HG02970 (cell line): ENCODE measurements around the gene TIMM22.

Experiments used
- ATAC-seq: cut with Tn5 transposase; IDR thresholded peaks from one replicate; pipeline ENCODE4 v1.9.1; 2021; ENCODE audit warnings: mild to moderate bottlenecking, moderate library complexity, moderate number of reproducible peaks; ENCODE audit not compliant: unreplicated experiment, low FRiP score

The TIMM22 gene

GRCh38 chr17:1000597-1001461 is 3.9 kb downstream of the TIMM22 start:
- no peak for ATAC-seq

GRCh38 chr17:1001640-1002411 is 4.9 kb downstream of the TIMM22 start:
- ATAC-seq, result no peak

GRCh38 chr17:1002412-1002753 is 5.5 kb downstream of the TIMM22 start:
- ATAC-seq, result no peak

GRCh38 chr17:1002771-1003555 is 6.0 kb downstream of the TIMM22 start:
- ATAC-seq, result no peak

- no peak for ATAC-seq
Measured at GRCh38 chr17:1003633-1003971, 6.7 kb downstream of the TIMM22 start.

- ATAC-seq, result no peak
Measured at GRCh38 chr17:1003972-1004768, 7.2 kb downstream of the TIMM22 start.

GRCh38 chr17:1004769-1005295 is 7.9 kb downstream of the TIMM22 start:
- no peak for ATAC-seq

GRCh38 chr17:1005361-1005946 is 8.5 kb downstream of the TIMM22 start:
- no peak for ATAC-seq

GRCh38 chr17:1006054-1006453 is 9.1 kb downstream of the TIMM22 start:
- no peak for ATAC-seq

- ATAC-seq, result no peak
Measured at GRCh38 chr17:1007310-1008007, 10.5 kb downstream of the TIMM22 start.

GRCh38 chr17:1008008-1008761 is 11.3 kb downstream of the TIMM22 start:
- no peak for ATAC-seq

- no peak for ATAC-seq
Measured at GRCh38 chr17:1009229-1010085, 12.5 kb downstream of the TIMM22 start.

GRCh38 chr17:1010086-1010450 is 13.1 kb downstream of the TIMM22 start:
- ATAC-seq, result no peak

GRCh38 chr17:1010586-1010985 is 13.7 kb downstream of the TIMM22 start:
- no peak for ATAC-seq

GRCh38 chr17:1011138-1011537 is 14.2 kb downstream of the TIMM22 start:
- ATAC-seq, result no peak

- no peak for ATAC-seq
Measured at GRCh38 chr17:1011760-1012735, 15.1 kb downstream of the TIMM22 start.
